GM12875 (cell line): ENCODE data around the gene HLF.

Experiments used
- H3K4me3 ChIP-seq: one replicate; pipeline ENCODE4 v1.5.1; 2011; ENCODE audit warnings: low read depth, low read length, control low read depth
- CTCF ChIP-seq: IDR thresholded peaks from 2 replicates; pipeline ENCODE4 v1.5.1; 2011; ENCODE audit warnings: low read depth, mild to moderate bottlenecking, control low read depth, inconsistent platforms, low read length, moderate library complexity, borderline replicate concordance; ENCODE audit not compliant: insufficient read depth

The HLF gene

GRCh38 chr17:55264278-55264644 lies 499 bp upstream of the HLF start:
- TF ChIP-seq CTCF = no peak
- H3K4me3 ChIP-seq = no peak overlapping the region

GRCh38 chr17:55265311-55266021 lies 706 bp downstream of the HLF start:
- H3K4me3 ChIP-seq = no peak overlapping the region
- TF ChIP-seq CTCF = no peak

GRCh38 chr17:55266051-55266957 lies 1.5 kb downstream of the HLF start:
- no peak for TF ChIP-seq CTCF
- H3K4me3 ChIP-seq = no peak overlapping the region

- no peak for TF ChIP-seq CTCF
- H3K4me3 ChIP-seq = no peak overlapping the region
These were observed 2.4 kb downstream of the HLF start for GRCh38 chr17:55266958-55267688.

GRCh38 chr17:55267777-55268648 lies 3.3 kb downstream of the HLF start:
- no peak overlapping the region for H3K4me3 ChIP-seq
- no peak for TF ChIP-seq CTCF

GRCh38 chr17:55268649-55269480 lies 4.1 kb downstream of the HLF start:
- TF ChIP-seq CTCF = no peak
- no peak overlapping the region for H3K4me3 ChIP-seq
